GM20000 (cell line): Measurements from ENCODE around the gene APOL2.
"Not testable (repeated sequence)": the region's sequence is repeated elsewhere in the genome, so short reads cannot be mapped to it uniquely, and the experiment has no call there.

Experiments used
- DNase-seq: peaks from one replicate; pipeline ENCODE4 v3.0.0; 2012; ENCODE audit warnings: low spot score
- CTCF ChIP-seq: IDR thresholded peaks from 2 replicates; pipeline ENCODE4 v1.5.1; 2012; ENCODE audit warnings: mild to moderate bottlenecking, control low read depth; ENCODE audit errors: extremely low read depth, missing control alignments

Gene APOL2

GRCh38 chr22:36233796-36234195 lies 5.5 kb downstream of the APOL2 start:
- no peak for DNase-seq
- no peak for TF ChIP-seq CTCF

- no peak for TF ChIP-seq CTCF
- DNase-seq: no peak
Measured at GRCh38 chr22:36232715-36233401, 6.5 kb downstream of the APOL2 start.

GRCh38 chr22:36231051-36231450 lies 8.3 kb downstream of the APOL2 start:
- DNase-seq: not testable (repeated sequence)

GRCh38 chr22:36229649-36230048 lies 9.7 kb downstream of the APOL2 start:
- DNase-seq: not testable (repeated sequence)

- TF ChIP-seq CTCF: no peak
- DNase-seq: no peak
Measured at GRCh38 chr22:36228944-36229343, 10.4 kb downstream of the APOL2 start.

- DNase-seq: not testable (repeated sequence)
Measured at GRCh38 chr22:36228369-36228768, 11.0 kb downstream of the APOL2 start.

- DNase-seq: no peak
- TF ChIP-seq CTCF: no peak
Measured at GRCh38 chr22:36227806-36228205, 11.5 kb downstream of the APOL2 start.

- TF ChIP-seq CTCF: no peak
- no peak for DNase-seq
Measured at GRCh38 chr22:36227396-36227795, 11.9 kb downstream of the APOL2 start.

GRCh38 chr22:36226189-36226588 lies 13.1 kb downstream of the APOL2 start:
- DNase-seq: no peak
- TF ChIP-seq CTCF: no peak
